Liver (tissue), 9 donors: ENCODE measurements around the gene C19orf25. TPM values are rescaled to one million over a fixed set of nuclear protein-coding genes. Genes with fewer than 3 reads are reported as not detected.

Source experiments
- DNase-seq: peaks from one replicate; pipeline ENCODE4 v3.0.0-alpha.2; 2017; ENCODE audit warnings: low spot score
- H3K27ac ChIP-seq, 2 donors: one replicate each; pipeline ENCODE4 v1.7.0; 2013; ENCODE audit warnings: inconsistent platforms in 2 of 2, low read length in 2 of 2, control low read depth in 1 of 2, low read depth in 1 of 2, mild to moderate bottlenecking in 1 of 2
- H3K27me3 ChIP-seq, 4 donors: one replicate each; pipeline versions ENCODE4 v1.6.1 to v1.7.0; 2013; ENCODE audit warnings: low read length in 3 of 4, inconsistent platforms in 1 of 4, mild to moderate bottlenecking in 1 of 4, moderate library complexity in 1 of 4; ENCODE audit not compliant: control insufficient read depth in 4 of 4, insufficient read depth in 4 of 4
- H3K36me3 ChIP-seq, 4 donors: one replicate each; pipeline versions ENCODE4 v1.6.1 to v1.7.0; 2013; ENCODE audit warnings: low read length in 3 of 4, mild to moderate bottlenecking in 3 of 4, low read depth in 1 of 4, moderate library complexity in 1 of 4; ENCODE audit not compliant: control insufficient read depth in 4 of 4, insufficient read depth in 3 of 4
- H3K4me1 ChIP-seq, 4 donors: one replicate each; pipeline versions ENCODE4 v1.6.1 to v1.7.0; 2013; ENCODE audit warnings: low read length in 3 of 4, mild to moderate bottlenecking in 3 of 4, moderate library complexity in 1 of 4; ENCODE audit not compliant: control insufficient read depth in 4 of 4, insufficient read depth in 4 of 4
- H3K4me3 ChIP-seq, 3 donors: one replicate each; pipeline versions ENCODE4 v1.6.1 to v1.7.0; 2013; ENCODE audit warnings: low read length in 3 of 3, control low read depth in 1 of 3, low read depth in 1 of 3, mild to moderate bottlenecking in 1 of 3
- H3K9ac ChIP-seq, 2 donors: one replicate each; pipeline ENCODE4 v1.7.0; 2013; ENCODE audit warnings: low read length in 2 of 2, mild to moderate bottlenecking in 2 of 2, moderate library complexity in 2 of 2, control low read depth in 1 of 2, low read depth in 1 of 2
- H3K9me3 ChIP-seq, 4 donors: one replicate each; pipeline versions ENCODE4 v1.6.1 to v1.7.0; 2013; ENCODE audit warnings: low read length in 3 of 4; ENCODE audit not compliant: control insufficient read depth in 4 of 4
- ATF3 ChIP-seq: IDR thresholded peaks from 2 replicates; pipeline ENCODE4 v1.6.1; 2016; ENCODE audit warnings: antibody characterized with exemption
- CTCF ChIP-seq: fragments of 150-350 bp; IDR thresholded peaks from 2 replicates; pipeline ENCODE4 v1.5.1; 2017; ENCODE audit warnings: improper control_type of control experiment, low read depth, low read length; ENCODE audit not compliant: missing input control
- EGR1 ChIP-seq, 2 donors: IDR thresholded peaks; 2 replicates each; pipeline ENCODE4 v1.6.1; 2016 to 2018; ENCODE audit warnings: antibody characterized with exemption in 2 of 2, low read depth in 2 of 2
- FOXA1 ChIP-seq: IDR thresholded peaks from 2 replicates; pipeline ENCODE4 v1.6.1; 2016; ENCODE audit warnings: antibody characterized with exemption
- FOXA2 ChIP-seq: IDR thresholded peaks from 2 replicates; pipeline ENCODE4 v1.6.1; 2016; ENCODE audit warnings: antibody characterized with exemption
- GABPA ChIP-seq, 2 donors: IDR thresholded peaks in 1 of 2; conservative IDR thresholded peaks in 1 of 2; 2 replicates each; pipeline ENCODE4 v1.6.1; 2016; ENCODE audit warnings: antibody characterized with exemption in 2 of 2, mild to moderate bottlenecking in 1 of 2, moderate library complexity in 1 of 2
- HNF4A ChIP-seq, 2 donors: conservative IDR thresholded peaks; 2 replicates each; pipeline ENCODE4 v1.6.1; 2016; ENCODE audit warnings: antibody characterized with exemption in 2 of 2, mild to moderate bottlenecking in 2 of 2
- HNF4G ChIP-seq: IDR thresholded peaks from 2 replicates; pipeline ENCODE4 v1.6.1; 2016; ENCODE audit warnings: antibody characterized with exemption
- JUND ChIP-seq, 2 donors: IDR thresholded peaks; 2 replicates each; pipeline ENCODE4 v1.6.1; 2016; ENCODE audit warnings: antibody characterized with exemption in 2 of 2
- MAX ChIP-seq: IDR thresholded peaks from 2 replicates; pipeline ENCODE4 v1.6.1; 2016; ENCODE audit warnings: antibody characterized with exemption
- NR2F2 ChIP-seq: IDR thresholded peaks from 2 replicates; pipeline ENCODE4 v1.6.1; 2016; ENCODE audit warnings: antibody characterized with exemption
- RAD21 ChIP-seq, 2 donors: IDR thresholded peaks; 2 replicates each; pipeline ENCODE4 v1.6.1; 2016; ENCODE audit warnings: antibody characterized with exemption in 2 of 2, mild to moderate bottlenecking in 2 of 2
- REST ChIP-seq: IDR thresholded peaks from 2 replicates; pipeline ENCODE4 v1.6.1; 2016; ENCODE audit warnings: antibody characterized with exemption, mild to moderate bottlenecking
- RXRA ChIP-seq, 2 donors: IDR thresholded peaks; 2 replicates each; pipeline ENCODE4 v1.6.1; 2017 to 2018; ENCODE audit warnings: antibody characterized with exemption in 2 of 2, mild to moderate bottlenecking in 1 of 2
- SP1 ChIP-seq: IDR thresholded peaks from 2 replicates; pipeline ENCODE4 v1.6.1; 2018; ENCODE audit warnings: antibody characterized with exemption, mild to moderate bottlenecking
- TAF1 ChIP-seq: conservative IDR thresholded peaks from 2 replicates; pipeline ENCODE4 v1.6.1; 2016; ENCODE audit warnings: antibody characterized with exemption, mild to moderate bottlenecking
- YY1 ChIP-seq: IDR thresholded peaks from 2 replicates; pipeline ENCODE4 v1.6.1; 2016; ENCODE audit warnings: antibody characterized with exemption, mild to moderate bottlenecking
- ZBTB33 ChIP-seq: IDR thresholded peaks from 2 replicates; pipeline ENCODE4 v1.6.1; 2016; ENCODE audit warnings: antibody characterized with exemption
- WGBS: extraction: QIAGEN DNeasy Blood & Tissue Kit; methylation state at CpG from one replicate; pipeline ENCODE4 v1.1.7; 2013; 5-methylcytosine and 5-hydroxymethylcytosine counted together
- polyA plus RNA-seq, 2 donors: library from polyadenylated mRNA; stranded (reverse) in 1 of 2; unstranded in 1 of 2; fragments of 200-250 nt in 1 of 2; fragments of >200 nt in 1 of 2; fragmentation: Nextera tagmentation in 1 of 2; extraction: Ambion mirVana in 1 of 2; gene quantifications; one replicate each; pipeline versions ENCODE4 v1.2.1 to v1.2.3, GENCODE V29; 2013 to 2015
- total RNA-seq, 2 donors: library from RNA; depleted of rRNA; stranded (reverse); fragments of >200 nt; gene quantifications; one replicate each; pipeline ENCODE4 v1.2.3, GENCODE V29; 2014
- donor health status: healthy.
- donor health status: healthy.
- donor health status: healthy.
- donor health status: healthy.
- donor health status: healthy.

The C19orf25 gene
- total and polyA plus RNA-seq, 4 donors = 15.1 to 19.8 (median 18.5) TPM

GRCh38 chr19:1430246-1430645 is 48.8 kb downstream of the C19orf25 start:
- Histone ChIP-seq H3K4me3 (no peak overlapping the region), H3K27me3 (no peaks in the 10 kb centered on the region), H3K4me1 (peaks cover 0 to 16% (median 4%) of the 10 kb centered on the region in 4 donors), H3K36me3 (peaks cover 9 to 47% (median 25%) of the 10 kb centered on the region in 4 donors), H3K27ac (no peak overlapping the region), H3K9me3 (no peaks in the 10 kb centered on the region), H3K9ac (no peak overlapping the region)
- TF ChIP-seq ATF3 (no peak), HNF4A (conservative IDR thresholded peaks at IDR 0.05) (no peak), EGR1 (IDR thresholded peaks at IDR 0.05; ENCODE audit: low read depth in 2 of 2) (no peak), YY1 (no peak), HNF4G (no peak), NR2F2 (no peak), RAD21 (IDR thresholded peaks at IDR 0.05) (no peak), ZBTB33 (no peak), FOXA1 (no peak), FOXA2 (no peak), RXRA (IDR thresholded peaks at IDR 0.05) (no peak), TAF1 (no peak), MAX (no peak), SP1 (no peak), GABPA (IDR thresholded peaks at IDR 0.05 in 1 of 2, conservative IDR thresholded peaks at IDR 0.05 in 1 of 2) (no peak), REST (no peak), JUND (IDR thresholded peaks at IDR 0.05) (no peak), CTCF (no peak)
- DNase-seq = no peak
- WGBS = 93% methylated on average over 14 of the region's 14 CpGs
